Epidermal melanocyte (primary cell): Measurements from ENCODE around the gene PKD1L1.
"Not testable (repeated sequence)": the region's sequence is repeated elsewhere in the genome, so short reads cannot be mapped to it uniquely, and the experiment has no call there.

ENCODE experiments used
- DNase-seq: peaks from one replicate; pipeline ENCODE4 v3.0.0; 2011; ENCODE audit warnings: low spot score; ENCODE audit not compliant: insufficient read length

The PKD1L1 gene

DNA sequence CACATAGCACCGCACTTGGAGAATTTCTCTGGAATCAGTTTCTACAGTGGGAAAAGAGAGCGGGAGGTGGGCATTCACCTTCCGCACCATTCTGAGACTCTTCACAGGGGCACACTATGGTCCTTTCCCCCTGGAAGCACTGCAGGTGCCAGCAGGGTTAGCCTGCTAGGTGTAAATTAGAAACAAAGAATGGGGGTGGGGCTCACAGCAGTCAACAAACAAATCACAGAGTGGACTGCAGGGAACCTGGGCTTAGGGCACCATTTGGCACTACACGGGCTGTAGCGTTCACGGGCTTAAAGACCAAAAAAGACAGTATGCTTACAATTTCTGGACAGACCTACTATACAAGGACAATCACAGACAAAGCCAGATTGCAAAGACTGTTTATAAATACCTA is 8.0 kb upstream of the PKD1L1 start:
- DNase-seq = no peak

DNA sequence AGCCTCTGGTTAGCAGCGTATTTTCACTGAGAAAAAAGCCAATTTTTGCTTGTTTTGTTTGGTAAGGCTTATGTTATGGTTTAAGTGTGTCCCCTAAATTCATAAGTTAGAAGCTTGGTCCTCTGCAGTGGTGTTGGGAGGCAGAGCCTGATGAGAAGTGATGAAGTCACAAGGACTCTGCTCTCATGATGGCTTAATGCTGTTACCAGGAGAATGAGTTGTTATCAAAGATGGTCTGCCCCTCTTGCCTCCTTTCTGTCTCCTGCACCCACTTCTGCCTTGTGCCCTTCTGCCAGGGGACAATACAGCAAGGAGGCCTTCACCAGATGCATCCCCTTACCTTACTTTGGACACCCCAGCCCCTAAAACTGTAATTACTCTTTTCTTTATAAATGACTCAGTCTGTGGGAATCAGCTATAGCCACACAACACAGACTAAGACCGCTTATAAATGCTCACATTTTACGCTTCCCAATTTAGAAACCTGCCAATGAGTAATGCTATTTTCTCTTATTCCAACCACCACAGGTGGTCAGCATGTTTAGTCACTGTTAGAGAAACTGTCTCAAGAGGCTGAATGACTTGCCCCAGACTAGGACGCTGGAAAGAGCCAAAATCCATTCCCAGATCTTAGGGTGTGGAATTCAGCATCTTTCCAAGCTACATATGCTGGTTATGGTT is 6.1 kb upstream of the PKD1L1 start:
- DNase-seq = no peak

DNA sequence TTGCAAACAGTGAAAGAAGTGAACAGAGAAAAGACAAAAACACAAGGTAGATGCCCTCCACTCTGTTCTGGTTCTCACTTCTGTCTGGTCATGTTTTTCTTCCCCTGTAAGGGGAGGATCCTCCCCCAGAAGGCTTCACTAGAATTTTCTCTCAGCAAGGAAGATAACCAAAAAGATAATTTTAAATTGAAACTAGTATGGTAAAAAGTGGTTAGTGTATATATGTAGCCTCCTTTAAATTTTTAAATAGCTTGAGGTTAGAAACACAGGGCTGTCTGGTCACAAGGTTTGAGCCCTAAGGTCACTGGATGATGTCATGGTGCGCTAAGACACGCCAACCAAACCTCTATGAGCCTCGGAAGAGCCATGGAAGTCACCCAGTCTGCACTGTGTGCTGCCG is 5.6 kb upstream of the PKD1L1 start:
- peak; percentile 50 for DNase-seq

DNA sequence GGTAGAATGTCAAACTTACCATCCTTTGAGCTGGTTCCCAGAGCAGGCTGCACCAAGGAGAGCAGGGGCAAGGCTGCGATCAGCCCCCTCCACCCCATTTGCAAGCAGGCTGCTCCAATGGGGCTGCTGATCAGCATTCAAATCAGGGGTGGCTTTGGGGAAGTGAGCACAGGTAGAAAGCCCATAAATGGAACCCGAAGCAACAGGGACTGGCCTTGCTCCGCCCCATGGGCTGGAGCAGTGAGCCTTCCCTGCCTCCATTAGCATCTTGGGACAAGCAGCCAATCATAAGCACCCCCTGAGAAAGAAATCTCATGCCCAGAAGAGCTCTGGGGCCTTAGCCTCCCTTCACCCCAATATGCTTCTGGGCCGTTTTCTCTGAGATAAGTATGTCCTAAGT is 4.0 kb upstream of the PKD1L1 start:
- no peak for DNase-seq

DNA sequence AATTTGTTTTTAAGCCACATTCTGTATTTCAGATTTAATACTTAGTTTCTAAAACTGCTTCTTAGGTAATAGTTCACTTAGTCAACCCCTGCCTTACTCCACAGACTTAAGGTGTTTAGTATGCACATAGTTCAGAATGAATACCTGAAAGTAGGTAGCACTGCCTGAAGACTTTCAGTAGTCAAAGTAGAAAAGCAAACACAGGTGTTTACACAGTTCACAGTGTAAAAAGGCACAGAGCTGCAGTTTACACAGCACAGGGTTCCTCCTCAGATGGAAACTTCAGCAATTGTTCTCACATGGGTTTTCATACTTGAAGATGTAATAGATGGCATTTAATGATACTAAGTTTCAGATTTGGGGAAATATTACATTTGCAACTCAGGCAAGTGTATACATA is 3.1 kb upstream of the PKD1L1 start:
- no peak for DNase-seq

DNA sequence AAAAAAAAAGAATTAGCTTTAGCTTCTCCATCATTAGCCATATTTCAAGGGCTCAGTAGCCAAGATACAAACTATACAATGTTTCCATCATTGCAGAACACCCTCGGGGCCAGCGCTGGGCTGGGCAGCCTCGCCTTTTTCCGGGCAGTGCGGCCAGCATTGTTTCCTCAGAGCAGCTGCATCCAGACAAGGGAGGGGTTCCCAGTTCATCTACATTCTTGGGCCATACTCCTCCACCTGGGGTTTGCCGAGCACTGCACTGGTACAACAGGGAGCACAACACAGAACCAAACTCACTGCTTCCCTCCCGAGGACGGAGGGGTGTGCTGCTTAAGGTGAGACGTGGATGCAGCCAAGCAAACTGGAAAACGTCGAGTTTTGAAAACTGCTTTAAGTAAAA is 2.4 kb upstream of the PKD1L1 start:
- no peak for DNase-seq

DNA sequence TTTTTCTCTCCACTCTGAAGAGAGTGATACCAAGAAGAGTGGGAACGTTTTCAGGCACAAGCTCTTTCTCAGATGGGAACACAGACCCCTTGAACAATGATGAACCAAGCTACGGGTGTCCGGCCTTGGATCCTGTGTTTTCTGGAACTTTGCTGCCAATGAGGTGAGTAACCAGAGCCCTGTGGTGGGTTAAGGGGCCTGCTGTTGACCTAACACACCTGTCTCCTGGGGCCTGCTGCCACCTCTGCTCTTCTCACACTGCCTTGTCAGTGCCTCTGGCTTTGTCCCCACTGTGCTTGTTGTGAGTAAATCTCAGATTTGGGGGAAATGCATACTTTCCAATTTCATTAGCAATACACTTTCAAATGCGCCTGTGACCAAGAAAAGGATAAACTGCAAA is 1.4 kb upstream of the PKD1L1 start:
- no peak for DNase-seq

DNA sequence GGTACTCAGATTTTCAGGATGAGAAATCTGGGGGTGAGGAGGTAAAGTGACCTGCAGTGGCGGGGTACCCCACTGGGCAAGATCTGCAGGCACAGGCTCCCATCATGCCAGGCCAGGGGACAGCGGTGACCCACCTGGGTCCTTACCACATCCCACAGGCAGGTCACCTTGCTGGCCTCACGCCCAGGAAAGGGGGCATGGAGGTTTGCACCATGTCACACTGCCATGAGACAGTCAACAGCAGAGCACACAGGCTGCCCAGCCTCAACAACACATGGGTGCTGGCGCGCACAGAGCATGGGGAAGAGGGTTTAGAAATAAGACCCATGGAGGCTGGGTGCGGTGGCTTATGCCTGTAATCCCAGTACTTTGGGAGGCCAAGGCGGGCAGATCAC is 914 bp downstream of the PKD1L1 start:
- DNase-seq = no peak

DNA sequence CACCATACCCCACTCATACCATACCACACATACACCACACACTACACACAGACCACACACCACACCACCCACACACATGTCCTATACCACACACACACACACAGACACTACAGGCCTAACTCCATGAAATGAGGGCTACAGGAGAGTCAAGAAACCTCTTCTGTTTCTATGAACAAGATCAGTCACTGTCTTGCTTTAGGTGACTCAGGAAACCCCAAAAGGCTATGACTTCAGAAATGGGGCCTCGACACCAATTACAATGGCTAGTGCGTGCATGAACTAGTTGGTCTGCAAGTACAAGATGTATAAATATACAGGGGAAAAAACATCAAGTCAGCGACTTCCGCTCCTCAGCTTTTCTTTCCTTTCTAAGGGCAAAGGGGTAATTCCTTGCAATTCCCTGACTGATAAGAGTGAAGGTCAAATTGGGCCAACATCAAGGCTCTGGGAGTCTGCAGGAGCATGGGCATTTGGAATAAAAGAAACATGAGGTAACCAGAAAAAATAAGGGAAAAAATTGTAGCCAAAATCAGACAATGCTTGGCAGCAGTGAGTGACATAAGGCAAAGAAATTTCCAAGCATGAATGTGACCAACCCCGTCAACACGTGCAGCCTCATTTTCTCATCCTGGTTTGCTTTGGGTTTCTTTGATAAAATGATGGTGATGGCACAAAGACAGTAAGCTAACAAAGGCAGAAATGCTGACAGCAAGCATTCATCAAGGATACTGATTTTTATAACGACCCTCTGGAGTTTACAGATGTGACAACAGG is 1.5 kb downstream of the PKD1L1 start:
- no peak for DNase-seq

DNA sequence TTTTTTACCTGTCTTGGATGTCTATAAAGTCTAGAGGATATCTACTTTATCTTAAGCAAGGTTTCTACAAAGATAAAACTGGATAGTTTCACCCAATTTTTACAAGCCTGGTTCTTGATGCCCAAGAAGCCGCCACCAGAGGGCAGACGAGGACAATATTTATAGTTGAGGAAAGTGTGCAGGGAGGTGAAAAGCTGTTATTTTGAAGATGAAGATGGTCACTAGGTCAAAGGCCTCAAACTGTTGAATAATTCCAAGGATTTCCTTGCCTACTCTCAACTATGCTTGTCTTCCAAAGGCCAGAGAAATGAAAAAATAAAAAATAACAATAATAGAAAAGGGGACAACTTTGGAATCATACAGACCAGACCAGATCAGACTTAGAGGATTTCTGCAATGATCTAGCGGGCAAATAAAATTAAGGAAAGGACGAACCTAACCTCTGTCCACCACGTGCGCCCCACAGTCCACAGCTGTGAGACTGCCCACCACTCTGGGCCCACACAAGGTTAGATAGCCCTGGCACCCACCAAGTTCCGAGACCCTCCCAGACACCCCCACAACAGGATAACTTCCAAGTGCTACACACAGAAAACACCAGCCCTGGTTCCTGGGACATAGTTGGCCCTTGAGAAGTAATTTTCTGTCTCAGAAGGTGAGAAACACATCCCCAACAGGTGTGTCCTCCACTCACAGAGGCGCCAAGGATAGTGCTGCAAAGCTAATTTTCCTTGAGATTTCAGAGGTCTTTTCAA is 2.8 kb downstream of the PKD1L1 start:
- no peak for DNase-seq

DNA sequence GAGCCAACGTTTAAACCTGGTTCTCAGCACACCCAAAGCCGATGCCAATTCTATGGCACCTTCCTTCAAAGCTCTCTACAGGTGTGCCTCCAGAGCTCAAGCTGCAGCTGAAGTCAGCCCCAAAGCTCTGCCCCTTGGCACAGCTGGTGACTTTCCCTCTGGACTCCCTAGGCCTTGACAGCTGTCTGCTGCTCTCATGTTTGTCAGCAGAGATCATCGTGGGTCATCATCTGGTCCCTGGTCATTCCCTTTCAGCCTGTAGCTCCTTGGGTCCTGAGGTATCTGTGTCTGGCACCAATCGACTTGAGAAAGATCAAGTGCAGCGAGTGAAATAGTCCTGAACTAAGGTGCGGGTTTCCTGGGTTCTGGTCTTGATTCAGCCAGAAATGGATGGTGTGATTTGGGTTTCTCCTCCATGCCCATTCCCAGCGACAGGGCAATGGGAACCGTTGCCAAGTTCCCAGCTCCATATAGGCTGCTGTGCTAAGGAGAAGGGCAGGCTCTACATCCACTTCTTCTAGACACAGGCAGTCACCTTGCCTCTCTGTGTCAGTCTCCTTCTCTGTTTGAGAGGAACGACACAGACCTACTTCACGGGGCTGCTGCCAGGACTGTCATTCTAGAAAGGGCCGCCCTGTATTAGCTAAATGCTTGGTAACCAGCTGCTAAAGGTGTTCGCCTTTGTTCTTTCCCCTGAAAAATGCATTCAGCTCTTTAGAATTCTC is 3.6 kb downstream of the PKD1L1 start:
- no peak for DNase-seq

DNA sequence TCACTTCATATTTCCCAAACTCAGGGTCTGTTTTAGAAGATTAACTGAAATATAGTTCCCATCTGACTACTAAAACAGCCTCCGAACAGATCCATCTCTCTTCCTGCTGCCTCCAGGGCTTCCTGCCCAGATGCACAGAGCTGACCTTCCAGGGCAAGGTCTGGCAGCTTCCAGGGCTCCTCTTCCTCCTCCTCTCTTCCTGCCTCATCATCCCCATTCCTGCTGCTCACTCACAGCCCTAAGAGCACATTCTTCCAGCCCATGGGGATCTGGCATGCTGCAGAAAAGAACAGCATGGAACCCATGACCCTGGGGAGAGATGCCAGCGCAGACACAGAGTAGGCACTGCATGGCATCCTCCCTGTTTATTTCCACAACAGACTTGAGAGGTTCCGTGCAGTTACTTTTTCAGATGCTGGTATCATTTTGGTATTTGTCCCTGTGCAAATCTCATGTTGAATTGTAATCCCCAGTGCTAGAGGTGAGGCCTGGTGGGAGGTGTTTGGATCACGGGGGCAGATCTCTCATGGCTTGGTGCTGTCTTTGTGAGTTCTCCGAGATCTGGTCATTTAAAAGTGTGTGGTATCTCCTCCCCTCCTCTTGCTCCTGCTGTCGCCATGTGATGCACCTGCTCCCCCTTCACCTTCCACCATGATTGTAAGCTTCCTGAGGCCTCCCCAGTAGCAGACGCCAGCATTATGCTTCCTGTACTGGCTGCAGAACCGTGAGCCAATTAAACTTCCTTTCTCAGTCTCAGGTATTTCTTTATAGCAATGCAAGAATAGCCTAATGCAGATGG is 4.4 kb downstream of the PKD1L1 start:
- DNase-seq = no peak

DNA sequence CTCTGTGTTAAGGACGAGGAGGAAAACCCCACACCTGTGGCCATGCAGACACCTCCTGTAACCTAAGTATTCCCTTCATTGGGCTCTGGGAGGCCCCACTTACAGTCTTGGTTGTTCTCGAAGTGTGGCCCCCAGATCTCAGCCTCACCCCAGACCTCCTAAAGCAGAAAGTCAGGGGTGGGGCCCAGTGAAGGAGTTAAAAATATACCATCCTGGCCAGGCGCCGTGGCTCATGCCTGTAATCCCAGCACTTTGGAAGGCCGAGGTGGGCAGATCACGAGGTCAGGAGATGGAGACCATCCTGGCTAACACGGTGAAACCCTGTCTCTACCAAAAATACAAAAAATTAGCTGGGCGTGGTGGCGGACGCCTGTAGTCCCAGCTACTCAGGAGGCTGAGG is 5.6 kb downstream of the PKD1L1 start:
- not testable (repeated sequence) for DNase-seq

DNA sequence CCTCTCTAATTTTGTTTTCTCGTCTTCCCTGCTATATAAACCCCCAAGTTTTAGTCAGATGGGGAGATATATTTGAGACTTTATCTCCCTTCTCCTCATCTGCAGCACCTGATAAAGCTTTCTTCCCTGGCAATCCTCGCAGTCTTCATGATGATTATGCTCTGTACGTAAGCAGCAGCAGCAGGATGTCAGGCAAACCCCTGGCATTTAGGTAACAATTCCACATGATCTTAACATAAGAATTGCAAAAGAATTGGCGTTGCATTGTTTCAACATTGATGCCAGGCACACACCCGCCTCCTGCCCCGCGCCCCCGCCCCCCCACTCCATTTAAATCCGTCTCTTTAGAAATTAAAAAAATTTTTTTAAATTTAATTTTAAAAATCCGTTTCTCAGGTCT is 6.1 kb downstream of the PKD1L1 start:
- no peak for DNase-seq

DNA sequence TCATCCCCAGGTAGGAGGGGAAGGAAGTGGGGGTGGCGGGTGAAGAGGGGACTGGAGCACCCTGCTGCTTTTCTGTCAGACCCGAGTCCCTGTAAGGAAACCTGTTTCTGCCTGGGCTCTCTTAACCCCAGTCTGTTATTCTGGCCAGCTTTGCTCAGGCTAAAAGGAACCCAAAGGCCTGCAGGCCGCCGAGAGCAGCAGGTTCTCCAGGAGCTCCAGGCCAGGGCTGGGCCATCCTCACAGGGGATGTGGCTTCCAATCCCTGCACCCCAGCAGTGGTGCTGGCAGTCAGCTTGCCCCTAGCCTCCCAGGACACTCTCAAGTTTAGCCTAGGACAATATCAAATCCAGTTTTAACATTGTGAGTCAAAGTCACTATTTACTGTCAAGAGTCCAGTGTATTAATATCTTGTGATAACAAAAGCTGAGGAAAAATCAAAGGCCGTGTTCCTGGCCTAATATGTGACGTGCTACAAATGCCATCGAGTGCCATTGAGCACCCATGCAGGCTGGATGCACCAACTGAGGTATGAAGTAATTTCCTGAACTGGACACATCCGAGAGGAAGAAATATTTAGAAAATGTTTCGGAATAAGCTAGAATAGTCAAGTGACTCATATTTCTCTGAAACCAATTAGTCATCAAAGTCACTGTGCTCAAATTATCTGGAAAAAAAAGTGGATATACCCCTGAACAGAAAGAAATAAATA is 7.0 kb downstream of the PKD1L1 start:
- peak; percentile 49 for DNase-seq

DNA sequence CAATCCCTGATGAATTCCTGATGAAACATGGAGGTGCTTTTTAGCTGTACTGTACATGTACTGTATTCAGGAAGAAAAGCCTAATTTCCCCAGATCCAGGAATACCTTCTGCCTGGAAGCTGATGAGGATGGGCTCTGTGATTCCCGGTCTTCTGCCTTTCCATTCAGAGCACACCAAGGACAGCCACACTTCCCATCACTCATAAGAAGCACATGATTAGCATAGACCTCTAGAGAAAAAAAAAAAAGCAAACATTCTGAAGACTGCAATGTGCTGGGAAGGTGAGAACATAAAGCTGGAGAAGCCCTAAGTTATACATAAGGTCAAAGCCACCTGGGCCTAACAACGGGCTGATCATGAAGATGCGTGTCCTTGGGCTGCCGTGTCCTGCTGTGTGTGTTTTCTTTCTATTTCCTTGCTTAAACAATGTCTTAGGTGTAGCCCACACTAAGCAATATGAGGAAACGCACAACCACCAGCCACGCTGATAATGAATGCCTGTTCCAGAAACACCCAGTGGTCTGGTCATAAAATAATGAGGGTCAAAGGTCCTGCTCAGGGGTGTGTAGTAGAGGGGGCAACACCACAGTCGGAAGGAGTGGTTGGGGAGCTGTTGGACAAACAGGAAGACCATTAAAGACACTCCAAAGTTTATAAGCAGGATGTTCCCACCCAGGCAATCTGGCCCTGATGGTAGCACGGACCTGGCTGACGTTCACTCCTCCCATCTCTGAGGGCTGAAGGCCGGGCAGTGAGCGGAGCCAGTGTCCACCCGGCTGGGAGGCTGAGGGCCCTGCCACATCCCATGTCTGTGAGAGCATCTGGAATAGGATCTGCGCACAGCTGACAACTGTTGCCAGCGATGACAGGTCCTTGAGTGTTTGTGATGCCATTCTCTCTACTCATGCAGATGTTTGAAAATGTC is 7.9 kb downstream of the PKD1L1 start:
- peak; percentile 54 for DNase-seq

DNA sequence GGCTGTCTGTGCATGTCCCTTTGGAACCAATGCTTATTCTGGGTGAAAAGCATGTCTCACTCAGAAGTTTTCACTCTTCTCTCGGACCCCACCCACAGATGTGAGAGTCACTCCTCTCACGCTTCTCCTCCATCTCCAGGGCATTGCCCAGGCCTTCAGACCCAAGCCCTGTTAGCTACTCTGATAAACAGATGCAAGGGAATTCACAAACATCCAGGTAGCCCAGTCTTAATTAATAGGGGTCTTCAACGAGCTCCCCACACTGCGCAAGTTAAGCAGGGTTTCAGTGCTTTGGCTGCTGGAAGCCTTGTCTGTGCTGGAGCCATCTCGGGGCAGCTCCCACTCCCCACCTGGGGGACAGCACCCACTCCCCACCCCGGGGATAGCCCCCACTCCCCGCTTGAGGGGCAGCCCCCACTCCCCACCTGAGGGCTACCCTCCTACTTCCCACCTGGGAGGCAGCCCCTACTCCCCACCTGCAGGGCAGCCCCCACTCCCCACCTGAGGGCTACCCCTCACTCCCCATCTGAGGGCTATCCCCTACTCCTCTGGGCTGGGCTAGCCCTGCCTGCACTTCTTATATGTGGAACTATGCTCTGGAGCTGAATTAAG is 8.7 kb downstream of the PKD1L1 start:
- no peak for DNase-seq

DNA sequence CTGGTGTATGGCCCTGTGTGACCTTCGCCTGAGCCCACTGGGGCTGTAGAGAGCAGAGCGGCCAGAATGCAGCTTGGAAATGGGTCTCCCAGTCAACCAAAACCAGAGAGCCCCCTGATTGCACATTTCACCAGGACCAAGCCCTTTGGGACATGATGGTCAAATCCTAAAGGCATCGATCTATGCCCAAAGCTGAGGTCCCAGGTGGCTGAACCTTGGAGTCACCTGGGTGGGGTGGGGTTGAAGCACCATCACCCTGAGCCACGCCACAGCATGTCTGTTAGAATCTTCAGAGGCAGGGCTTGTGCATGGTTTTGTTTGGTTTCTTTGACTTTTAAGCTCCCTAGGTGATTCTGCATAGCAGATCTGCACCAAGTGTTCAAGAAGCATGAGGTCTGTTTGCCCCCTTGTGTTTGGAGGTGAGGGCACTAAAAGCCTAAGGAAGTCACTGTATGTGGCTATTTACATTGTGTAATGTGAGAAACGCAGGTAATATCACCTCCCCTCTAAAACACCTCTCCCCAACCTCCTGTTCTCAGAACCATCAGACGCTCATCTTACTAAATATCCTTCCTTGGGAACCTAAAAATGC is 9.6 kb downstream of the PKD1L1 start:
- no peak for DNase-seq
